ENCODE data around the gene MRPS7.

DNA sequence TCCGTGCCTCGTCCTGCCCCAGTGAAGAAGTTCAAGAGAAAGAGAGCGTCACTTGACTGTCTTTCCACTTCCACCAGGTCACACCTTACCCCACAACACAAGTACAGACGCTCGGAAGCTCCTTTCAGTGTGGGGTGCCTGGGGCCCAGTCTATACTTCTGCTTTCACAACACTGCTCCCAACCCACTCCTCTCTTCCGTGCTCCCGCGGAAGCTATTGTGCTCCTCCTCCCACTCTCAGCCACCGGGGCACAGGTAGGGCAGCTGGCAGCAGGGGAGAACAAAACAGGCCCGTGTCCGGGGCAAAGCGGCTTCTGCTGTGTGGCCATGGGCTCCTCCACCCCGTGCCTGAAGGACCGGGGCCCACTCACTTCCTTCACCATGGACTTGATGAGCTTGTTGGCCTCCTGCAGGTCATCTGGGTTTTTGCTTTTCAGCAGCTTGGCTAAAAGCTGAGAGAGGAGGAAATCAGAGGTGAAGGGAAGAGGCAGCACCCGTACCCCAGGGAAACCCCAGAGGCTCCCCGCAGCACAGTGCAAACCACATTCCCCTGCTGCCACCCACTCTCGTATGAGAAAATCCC lies 19.1 kb upstream of the MRPS7 start:
- TF ChIP-seq, protein P1, sequence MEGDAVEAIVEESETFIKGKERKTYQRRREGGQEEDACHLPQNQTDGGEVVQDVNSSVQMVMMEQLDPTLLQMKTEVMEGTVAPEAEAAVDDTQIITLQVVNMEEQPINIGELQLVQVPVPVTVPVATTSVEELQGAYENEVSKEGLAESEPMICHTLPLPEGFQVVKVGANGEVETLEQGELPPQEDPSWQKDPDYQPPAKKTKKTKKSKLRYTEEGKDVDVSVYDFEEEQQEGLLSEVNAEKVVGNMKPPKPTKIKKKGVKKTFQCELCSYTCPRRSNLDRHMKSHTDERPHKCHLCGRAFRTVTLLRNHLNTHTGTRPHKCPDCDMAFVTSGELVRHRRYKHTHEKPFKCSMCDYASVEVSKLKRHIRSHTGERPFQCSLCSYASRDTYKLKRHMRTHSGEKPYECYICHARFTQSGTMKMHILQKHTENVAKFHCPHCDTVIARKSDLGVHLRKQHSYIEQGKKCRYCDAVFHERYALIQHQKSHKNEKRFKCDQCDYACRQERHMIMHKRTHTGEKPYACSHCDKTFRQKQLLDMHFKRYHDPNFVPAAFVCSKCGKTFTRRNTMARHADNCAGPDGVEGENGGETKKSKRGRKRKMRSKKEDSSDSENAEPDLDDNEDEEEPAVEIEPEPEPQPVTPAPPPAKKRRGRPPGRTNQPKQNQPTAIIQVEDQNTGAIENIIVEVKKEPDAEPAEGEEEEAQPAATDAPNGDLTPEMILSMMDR (IDR thresholded peaks at IDR 0.05) = no peak
- TF ChIP-seq POLR2A (IDR thresholded peaks at IDR 0.05) = no peak
